MCF 10A (cell line): ENCODE data around the gene B3GAT1. TPM values are rescaled to one million over a fixed set of nuclear protein-coding genes. Genes with fewer than 3 reads are reported as not detected.

ENCODE experiments used
- BruUV-seq: library from RNA; stranded (reverse); fragments of 400-500 nt; replicated peaks from 2 replicates; lab custom pipeline; 2021; lab: Mats Ljungman, UMichigan
- CTCF ChIA-PET: fragments of 300-600 bp; sonication (Branson Sonifier 250); formaldehyde crosslinking; extraction: SDS; loops from one replicate; lab custom pipeline; 2021; ENCODE audit warnings: antibody characterized with exemption, inconsistent platforms; lab: Yijun Ruan, JAX
- POLR2A ChIA-PET: fragments of 300-600, 350-650 bp; sonication (Branson Sonifier 250); formaldehyde crosslinking; extraction: SDS; loops from one replicate; lab custom pipeline; 2020; ENCODE audit warnings: antibody characterized with exemption, inconsistent platforms; lab: Yijun Ruan, JAX
- DNase-seq: peaks from one replicate; pipeline ENCODE4 v3.0.0-alpha.2; 2018; ENCODE audit not compliant: unreplicated experiment
- H3K27ac Mint-ChIP-seq: one replicate; pipeline ENCODE4 v1.8.0; 2022; ENCODE audit warnings: mild to moderate bottlenecking, low read depth, mixed read lengths; ENCODE audit not compliant: unreplicated experiment
- H3K27me3 Mint-ChIP-seq: one replicate; pipeline ENCODE4 v1.8.0; 2022; ENCODE audit warnings: mixed read lengths; ENCODE audit not compliant: insufficient read depth, unreplicated experiment
- H3K36me3 Mint-ChIP-seq: one replicate; pipeline ENCODE4 v1.8.0; 2022; ENCODE audit warnings: mild to moderate bottlenecking, moderate library complexity, mixed read lengths; ENCODE audit not compliant: insufficient read depth, unreplicated experiment
- H3K4me1 Mint-ChIP-seq: one replicate; pipeline ENCODE4 v1.8.0; 2022; ENCODE audit warnings: mixed read lengths; ENCODE audit not compliant: insufficient read depth, unreplicated experiment
- H3K4me3 Mint-ChIP-seq: one replicate; pipeline ENCODE4 v1.8.0; 2022; ENCODE audit warnings: mild to moderate bottlenecking, moderate library complexity, mixed read lengths; ENCODE audit not compliant: unreplicated experiment
- H3K9me3 Mint-ChIP-seq: one replicate; pipeline ENCODE4 v1.8.0; 2022; ENCODE audit warnings: mixed read lengths; ENCODE audit not compliant: unreplicated experiment
- CTCF ChIP-seq: fragments of 200-600 bp; IDR thresholded peaks from one replicate; pipeline ENCODE4 v1.8.0; 2022; ENCODE audit warnings: antibody characterized with exemption, mild to moderate bottlenecking; ENCODE audit not compliant: unreplicated experiment
- intact Hi-C: fragments of 100-400 bp; cut with micrococcal nuclease; formaldehyde crosslinking; loops from 2 replicates; pipeline ENCODE4 v1.14.1; 2022
- total RNA-seq: library from RNA; stranded (reverse); gene quantifications from 2 replicates; pipeline ENCODE4 v1.2.3, GENCODE V29; 2022

B3GAT1 gene
- total RNA-seq, 1 experiment from 2014 or later: not detected

- ChIA-PET CTCF (no interaction called here), POLR2A (no interaction called here)
- no peaks in the 10 kb centered on the region for H3K4me1 Mint-ChIP-seq
- intact Hi-C loops: no loop called here
- no peaks in the 10 kb centered on the region for H3K36me3 Mint-ChIP-seq
- no TSS peak for BruUV-seq
- TF ChIP-seq CTCF: no peak
- H3K9me3 Mint-ChIP-seq: peaks cover 16% of the 10 kb centered on the region
- H3K27me3 Mint-ChIP-seq: no peaks in the 10 kb centered on the region
- DNase-seq: no peak
- H3K4me3 Mint-ChIP-seq: no peak overlapping the region
- no peak overlapping the region for H3K27ac Mint-ChIP-seq
These were observed 20.7 kb upstream of the B3GAT1 start for GRCh38 chr11:134432776-134433175.

DNA sequence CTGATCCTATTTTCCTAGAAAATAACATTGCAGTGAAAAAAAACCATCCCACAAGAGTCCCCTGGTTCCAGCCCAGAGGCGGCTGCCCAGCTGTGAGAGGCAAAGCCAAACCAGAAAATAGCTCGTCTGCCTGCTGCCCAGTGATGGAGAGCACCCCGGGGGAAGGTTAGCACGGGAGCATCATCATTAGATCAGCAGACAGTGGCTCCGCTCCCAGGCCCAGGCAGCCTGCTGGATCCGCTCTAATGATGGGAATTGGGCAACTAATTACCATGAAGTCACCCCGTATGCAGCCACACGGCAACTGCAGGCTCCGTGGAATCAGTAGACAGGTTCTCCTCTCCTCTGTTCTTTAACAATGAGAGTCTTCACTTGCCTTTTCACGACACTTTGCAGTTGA is 17.1 kb upstream of the B3GAT1 start:
- POLR2A ChIA-PET: no interaction called here
- BruUV-seq: no TSS peak
- TF ChIP-seq CTCF: no peak

DNA sequence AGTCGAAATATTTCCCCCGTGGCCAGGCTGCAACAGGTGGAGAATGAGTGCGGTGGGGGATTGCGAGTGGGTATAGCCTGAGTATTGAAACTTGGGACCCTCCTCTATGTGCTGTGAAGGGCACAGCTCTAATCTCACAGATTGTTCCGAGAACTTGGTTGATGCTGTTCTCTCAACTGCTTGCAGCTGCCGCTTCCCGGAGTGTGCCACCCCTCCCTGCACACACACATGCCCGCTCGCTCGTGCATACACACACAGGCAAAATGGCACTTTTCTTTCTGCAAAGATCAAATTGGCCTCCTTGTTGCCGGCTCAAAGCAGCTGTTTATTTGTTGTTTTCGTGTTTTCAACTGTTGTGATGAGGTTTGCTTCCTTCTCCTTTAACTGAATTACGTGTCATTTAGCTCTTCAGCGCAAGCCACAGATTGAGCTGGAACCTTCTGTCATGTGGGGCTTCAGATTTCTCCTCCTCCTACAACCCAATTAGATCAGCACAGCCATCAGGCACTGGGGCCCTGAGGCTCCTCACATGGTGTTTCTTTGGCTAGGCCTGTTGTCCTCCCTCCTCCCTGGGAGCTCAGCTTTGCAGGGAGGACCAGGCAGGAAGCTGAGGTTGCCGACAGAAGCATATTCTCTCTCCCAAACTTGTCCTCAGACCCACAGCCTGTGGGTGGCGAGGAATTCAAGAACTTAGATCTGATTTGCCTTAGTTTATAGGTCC is 13.9 kb upstream of the B3GAT1 start:
- Mint-ChIP-seq H3K36me3 (no peaks in the 10 kb centered on the region), H3K4me3 (no peak overlapping the region), H3K27ac (no peak overlapping the region), H3K4me1 (no peaks in the 10 kb centered on the region), H3K27me3 (no peaks in the 10 kb centered on the region), H3K9me3 (peaks cover 7% of the 10 kb centered on the region)
- no peak for TF ChIP-seq CTCF
- POLR2A ChIA-PET: no interaction called here
- intact Hi-C loops: no loop called here
- DNase-seq: no peak
- CTCF ChIA-PET: no interaction called here
- no TSS peak for BruUV-seq

More for the DNA sequence above, 17.1 kb upstream of the B3GAT1 start:
- CTCF ChIA-PET: no interaction called here
- no peak for DNase-seq
- Mint-ChIP-seq H3K9me3 (peaks cover 9% of the 10 kb centered on the region), H3K4me3 (no peak overlapping the region), H3K27ac (no peak overlapping the region), H3K27me3 (no peaks in the 10 kb centered on the region), H3K36me3 (no peaks in the 10 kb centered on the region), H3K4me1 (no peaks in the 10 kb centered on the region)
- intact Hi-C loops: no loop called here

DNA sequence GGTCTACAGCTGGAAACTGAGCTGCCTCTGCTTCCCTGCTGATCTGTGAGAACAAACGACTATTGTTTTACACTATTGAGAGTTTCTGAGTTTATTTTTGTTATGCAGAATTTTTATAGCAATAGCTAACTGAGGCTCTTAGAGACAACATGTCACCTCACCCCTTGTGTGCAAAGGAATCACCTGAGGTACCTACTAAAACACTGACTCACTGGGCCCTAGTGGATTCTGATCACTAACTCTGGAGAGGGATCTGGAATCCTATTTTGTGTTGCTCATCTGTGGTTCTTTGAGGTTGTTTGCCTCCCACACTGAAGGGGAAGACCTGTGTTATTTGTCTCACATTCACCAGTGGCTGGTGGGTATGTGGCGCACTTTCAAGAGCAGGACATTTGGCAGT is 13.4 kb upstream of the B3GAT1 start:
- Mint-ChIP-seq H3K4me1 (no peaks in the 10 kb centered on the region), H3K27me3 (no peaks in the 10 kb centered on the region), H3K27ac (no peak overlapping the region), H3K36me3 (no peaks in the 10 kb centered on the region), H3K9me3 (peaks cover 7% of the 10 kb centered on the region), H3K4me3 (no peak overlapping the region)
- DNase-seq: no peak
- intact Hi-C loops: no loop called here
- TF ChIP-seq CTCF: no peak
- POLR2A ChIA-PET: no interaction called here
- CTCF ChIA-PET: no interaction called here
- BruUV-seq: no TSS peak
